Hepatocyte (in vitro differentiated cells): ENCODE results near the gene COX7A2L.

Experiments used
- EZH2phosphoT487 ChIP-seq: fragments of 200-600 bp; sonication (generic); IDR thresholded peaks from one replicate; pipeline ENCODE4 v1.6.1; 2018; ENCODE audit warnings: antibody characterized with exemption, mild to moderate bottlenecking, low read depth, moderate library complexity; ENCODE audit not compliant: unreplicated experiment, severe bottlenecking
- TF ChIP-seq, protein P1 (sequence below): fragments of 200-600 bp; sonication (generic); IDR thresholded peaks from 2 replicates; pipeline ENCODE4 v1.5.1; 2016; ENCODE audit warnings: antibody characterized with exemption, mild to moderate bottlenecking; ENCODE audit not compliant: poor library complexity

DNA sequence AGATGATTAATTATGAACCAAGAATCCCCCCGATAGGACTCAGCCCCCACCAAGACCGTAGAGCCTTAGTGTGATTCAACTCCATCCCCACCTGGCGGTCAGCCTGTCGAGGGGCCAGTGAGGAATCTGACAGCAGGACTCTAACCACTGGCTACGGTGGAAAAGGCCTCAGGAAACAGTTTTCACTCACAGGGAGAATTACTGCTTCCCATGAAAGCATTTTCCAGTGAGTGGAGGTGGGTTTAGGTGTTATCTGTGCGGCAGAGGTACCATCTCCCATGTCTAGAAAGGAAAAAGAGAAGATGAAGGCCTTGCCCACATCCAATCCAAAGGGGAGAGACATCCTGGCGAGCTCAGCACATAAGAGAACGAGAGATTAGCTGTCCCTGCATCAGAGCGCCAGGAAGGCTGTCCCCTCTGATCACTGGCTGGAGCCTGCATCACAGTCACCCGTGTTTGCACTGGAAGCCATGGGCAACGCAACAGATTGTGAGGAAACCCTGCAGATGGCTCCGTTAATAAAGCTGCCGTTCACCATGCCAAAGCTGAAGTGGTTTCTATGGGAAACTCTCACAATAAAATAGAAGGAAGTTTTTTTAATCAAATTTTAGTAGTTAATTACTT lies 22.3 kb downstream of the COX7A2L start:
- TF ChIP-seq, protein P1, sequence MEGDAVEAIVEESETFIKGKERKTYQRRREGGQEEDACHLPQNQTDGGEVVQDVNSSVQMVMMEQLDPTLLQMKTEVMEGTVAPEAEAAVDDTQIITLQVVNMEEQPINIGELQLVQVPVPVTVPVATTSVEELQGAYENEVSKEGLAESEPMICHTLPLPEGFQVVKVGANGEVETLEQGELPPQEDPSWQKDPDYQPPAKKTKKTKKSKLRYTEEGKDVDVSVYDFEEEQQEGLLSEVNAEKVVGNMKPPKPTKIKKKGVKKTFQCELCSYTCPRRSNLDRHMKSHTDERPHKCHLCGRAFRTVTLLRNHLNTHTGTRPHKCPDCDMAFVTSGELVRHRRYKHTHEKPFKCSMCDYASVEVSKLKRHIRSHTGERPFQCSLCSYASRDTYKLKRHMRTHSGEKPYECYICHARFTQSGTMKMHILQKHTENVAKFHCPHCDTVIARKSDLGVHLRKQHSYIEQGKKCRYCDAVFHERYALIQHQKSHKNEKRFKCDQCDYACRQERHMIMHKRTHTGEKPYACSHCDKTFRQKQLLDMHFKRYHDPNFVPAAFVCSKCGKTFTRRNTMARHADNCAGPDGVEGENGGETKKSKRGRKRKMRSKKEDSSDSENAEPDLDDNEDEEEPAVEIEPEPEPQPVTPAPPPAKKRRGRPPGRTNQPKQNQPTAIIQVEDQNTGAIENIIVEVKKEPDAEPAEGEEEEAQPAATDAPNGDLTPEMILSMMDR, result no peak
- TF ChIP-seq EZH2phosphoT487, result no peak
